HFFc6 (cell line): ENCODE measurements around the gene EVC. TPM values are rescaled to one million over a fixed set of nuclear protein-coding genes. Genes with fewer than 3 reads are reported as not detected.

ENCODE experiments used
- DNase-seq: peaks from one replicate; pipeline ENCODE4 v3.0.0-alpha.2; 2018
- H3K27ac Mint-ChIP-seq: 2 replicates; pipeline ENCODE4 v1.8.0; 2020; ENCODE audit warnings: mild to moderate bottlenecking, mixed read lengths
- H3K27me3 Mint-ChIP-seq: 2 replicates; pipeline ENCODE4 v1.8.0; 2021; ENCODE audit warnings: mild to moderate bottlenecking, moderate library complexity, mixed read lengths; ENCODE audit not compliant: insufficient read depth
- H3K36me3 Mint-ChIP-seq: 2 replicates; pipeline ENCODE4 v1.8.0; 2021; ENCODE audit warnings: low read depth, mixed read lengths
- H3K4me1 Mint-ChIP-seq: 2 replicates; pipeline ENCODE4 v1.8.0; 2020; ENCODE audit warnings: low read depth, mixed read lengths
- H3K4me3 Mint-ChIP-seq: 2 replicates; pipeline ENCODE4 v1.8.0; 2020; ENCODE audit warnings: mild to moderate bottlenecking, moderate library complexity, mixed read lengths
- H3K9me3 Mint-ChIP-seq: 2 replicates; pipeline ENCODE4 v1.8.0; 2020; ENCODE audit warnings: mild to moderate bottlenecking, mixed read lengths
- CTCF ChIP-seq: fragments of 200-600 bp; sonication (generic); IDR thresholded peaks from 2 replicates; pipeline ENCODE4 v1.5.0; 2021; ENCODE audit warnings: antibody characterized with exemption, mild to moderate bottlenecking
- total RNA-seq, 6 experiments: library from RNA; stranded (reverse); fragmentation: NEBNext Ultra II Directional; extraction: Animal tissue kit (Norgen Biotek cat#: 25700); gene quantifications; 2 replicates in 1 of 6; 3 replicates in 5 of 6; pipeline ENCODE4 v1.2.3, GENCODE V29; 2021

EVC gene
- total RNA-seq, 6 experiments from 2014 or later = 30.7 to 40.9 (median 33.7) TPM

- no peak for DNase-seq
- H3K27ac Mint-ChIP-seq = no peak overlapping the region
Observed at GRCh38 chr4:5756271-5756670, 45.3 kb downstream of the EVC start.

DNA sequence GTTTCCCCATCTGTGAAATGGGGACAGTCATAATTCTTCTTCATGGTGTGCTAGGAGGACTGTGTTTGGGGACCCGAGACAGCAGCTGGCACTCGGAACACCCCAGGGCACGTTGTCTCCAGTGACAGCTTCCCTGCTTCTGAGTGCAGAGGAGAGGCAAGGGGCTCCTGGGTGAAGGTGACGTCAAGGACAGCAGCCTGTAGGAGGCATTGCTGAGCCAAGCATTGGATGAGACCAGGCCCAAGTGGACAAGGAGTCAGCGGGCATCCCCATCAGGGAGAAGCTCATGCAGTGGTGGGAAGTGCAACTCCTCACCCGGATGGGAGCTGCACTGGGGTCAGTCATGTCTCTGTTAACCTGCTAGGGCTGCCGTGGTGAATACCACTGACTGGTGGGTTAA, 46.1 kb downstream of the EVC start:
- Mint-ChIP-seq H3K9me3 (no peaks in the 10 kb centered on the region), H3K27ac (peak overlapping the region; percentile 87), H3K4me3 (no peak overlapping the region), H3K27me3 (peaks cover 3% of the 10 kb centered on the region), H3K4me1 (peaks cover 60% of the 10 kb centered on the region), H3K36me3 (peaks cover 53% of the 10 kb centered on the region)
- DNase-seq = no peak
- TF ChIP-seq CTCF = peak; percentile 28; the same call in 1 of the 2 replicates

More at GRCh38 chr4:5756271-5756670, 45.3 kb downstream of the EVC start:
- Mint-ChIP-seq H3K36me3 (peaks cover 53% of the 10 kb centered on the region), H3K9me3 (no peaks in the 10 kb centered on the region), H3K27me3 (peaks cover 3% of the 10 kb centered on the region), H3K4me1 (peaks cover 68% of the 10 kb centered on the region), H3K4me3 (no peak overlapping the region)
- TF ChIP-seq CTCF = no peak

DNA sequence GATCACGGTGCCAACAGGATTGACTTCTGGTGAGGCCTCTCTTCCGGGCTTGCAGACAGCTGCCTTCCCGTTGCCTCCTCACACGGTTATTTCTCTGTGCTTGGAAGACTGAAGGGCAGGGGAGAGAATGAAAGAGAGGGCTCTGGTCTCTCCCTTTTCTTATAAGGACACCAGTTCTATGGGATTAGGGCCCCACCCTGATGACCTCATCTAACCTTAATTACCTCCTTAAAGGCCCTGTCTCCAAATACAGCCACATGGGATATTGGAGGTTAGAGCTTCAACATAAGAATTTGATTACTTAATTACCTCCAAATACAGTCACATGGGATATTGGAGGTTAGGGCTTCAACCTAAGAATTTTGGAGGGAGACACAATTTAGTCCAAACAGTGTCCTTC, 46.5 kb downstream of the EVC start:
- Mint-ChIP-seq H3K27me3 (peaks cover 1% of the 10 kb centered on the region; the same call in 1 of the 2 replicates), H3K4me3 (no peak overlapping the region), H3K27ac (peak overlapping the region; percentile 87), H3K36me3 (peaks cover 53% of the 10 kb centered on the region), H3K9me3 (no peaks in the 10 kb centered on the region), H3K4me1 (peaks cover 55% of the 10 kb centered on the region)
- TF ChIP-seq CTCF = no peak
- DNase-seq = no peak

DNA sequence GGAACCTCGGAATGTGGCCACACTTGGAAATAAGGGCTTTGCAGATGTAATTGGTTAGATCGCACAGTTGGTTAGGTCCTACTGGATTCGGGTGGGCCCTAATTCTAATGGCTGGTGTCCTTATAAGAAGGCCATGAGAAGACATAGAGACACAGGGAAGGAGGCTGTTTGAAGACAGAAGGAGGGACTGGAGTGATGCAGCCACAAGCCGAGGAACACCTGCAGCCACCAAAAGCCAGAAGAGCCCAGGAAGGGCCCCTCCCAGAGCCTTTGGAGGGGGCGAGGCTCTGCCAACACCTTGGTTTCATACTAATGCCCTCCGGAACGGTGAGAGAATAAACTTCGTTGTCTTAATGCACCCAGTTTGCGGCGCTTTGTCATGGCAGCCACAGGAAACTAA, 47.0 kb downstream of the EVC start:
- no peaks in the 10 kb centered on the region for H3K9me3 Mint-ChIP-seq
- TF ChIP-seq CTCF = no peak
- H3K36me3 Mint-ChIP-seq = peaks cover 53% of the 10 kb centered on the region
- peaks cover 51% of the 10 kb centered on the region for H3K4me1 Mint-ChIP-seq
- DNase-seq = no peak
- H3K4me3 Mint-ChIP-seq = peak overlapping the region; percentile 26; the same call in 1 of the 2 replicates
- peaks cover 1% of the 10 kb centered on the region; the same call in 1 of the 2 replicates for H3K27me3 Mint-ChIP-seq
- H3K27ac Mint-ChIP-seq = peak overlapping the region; percentile 87

DNA sequence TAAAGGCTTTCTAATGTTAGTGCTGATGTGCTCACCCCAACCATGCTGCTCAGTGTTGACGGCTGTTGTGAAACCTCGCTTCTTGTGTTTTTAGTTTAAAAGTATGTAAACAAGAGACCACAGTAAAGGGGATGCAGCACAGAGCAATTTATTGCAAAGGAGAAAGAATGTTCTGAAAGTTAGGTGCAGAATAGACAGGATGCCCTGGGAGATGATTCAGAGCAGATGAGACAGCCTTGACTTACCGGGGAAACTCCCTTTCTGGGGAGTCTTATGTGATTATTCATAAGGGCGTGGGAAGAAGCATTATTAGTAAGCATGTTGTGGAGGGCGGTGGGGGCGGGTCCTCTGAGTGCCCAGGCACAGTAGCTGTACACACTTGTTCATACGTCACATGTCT, 47.7 kb downstream of the EVC start:
- Mint-ChIP-seq H3K4me3 (peak overlapping the region; percentile 34; the same call in 1 of the 2 replicates), H3K27me3 (peaks cover 1% of the 10 kb centered on the region; the same call in 1 of the 2 replicates), H3K27ac (peak overlapping the region; percentile 87)

More for the DNA sequence above, 47.7 kb downstream of the EVC start:
- Mint-ChIP-seq H3K36me3 (peaks cover 52% of the 10 kb centered on the region), H3K9me3 (no peaks in the 10 kb centered on the region), H3K4me1 (peaks cover 43% of the 10 kb centered on the region)
- peak; percentile 97 for DNase-seq
- no peak for TF ChIP-seq CTCF
